ENCODE data around the gene NF1.
"Not testable (repeated sequence)": the region's sequence is repeated elsewhere in the genome, so short reads cannot be mapped to it uniquely, and the experiment has no call there.

NF1 gene

GRCh38 chr17:31074772-31075555 is 19.8 kb upstream of the NF1 start:
- DNase-seq (ENCODE audit: low read depth in 2 of 2) = peak; percentile 7 to 11
- TF ChIP-seq CTCF (IDR thresholded peaks at IDR 0.05; ENCODE audit: low read depth, low read length) = no peak

GRCh38 chr17:31078290-31078689 is 16.5 kb upstream of the NF1 start:
- no peak for TF ChIP-seq CTCF (IDR thresholded peaks at IDR 0.05; ENCODE audit: low read depth, low read length)

More at GRCh38 chr17:31074772-31075555, 19.8 kb upstream of the NF1 start:
- H3K4me3 ChIP-seq (replicated peaks in 1 of 2; ENCODE audit: low read depth in 2 of 2, low read length in 2 of 2) = no peak overlapping the region

GRCh38 chr17:31079731-31080130 is 15.0 kb upstream of the NF1 start:
- no peak for TF ChIP-seq CTCF (IDR thresholded peaks at IDR 0.05; ENCODE audit: low read depth, low read length)
- DNase-seq (ENCODE audit: low read depth in 2 of 2) = no peak
- no peak overlapping the region for H3K4me3 ChIP-seq (replicated peaks in 1 of 2; ENCODE audit: low read depth in 2 of 2, low read length in 2 of 2)

More at GRCh38 chr17:31078290-31078689, 16.5 kb upstream of the NF1 start:
- H3K4me3 ChIP-seq (replicated peaks in 1 of 2; ENCODE audit: low read depth in 2 of 2, low read length in 2 of 2) = no peak overlapping the region
- DNase-seq (ENCODE audit: low read depth in 2 of 2) = no peak

- peak; percentile 75 to 81 for DNase-seq (ENCODE audit: low read depth in 2 of 2)
- no peak for TF ChIP-seq CTCF (IDR thresholded peaks at IDR 0.05; ENCODE audit: low read depth, low read length)
- H3K4me3 ChIP-seq (replicated peaks in 1 of 2; ENCODE audit: low read depth in 2 of 2, low read length in 2 of 2) = no peak overlapping the region
Measured at GRCh38 chr17:31085563-31085962, 9.2 kb upstream of the NF1 start.

GRCh38 chr17:31089471-31089870 is 5.3 kb upstream of the NF1 start:
- no peak for TF ChIP-seq CTCF (IDR thresholded peaks at IDR 0.05; ENCODE audit: low read depth, low read length)
- DNase-seq (ENCODE audit: low read depth in 2 of 2) = no peak
- H3K4me3 ChIP-seq (replicated peaks in 1 of 2; ENCODE audit: low read depth in 2 of 2, low read length in 2 of 2) = no peak overlapping the region

- H3K4me3 ChIP-seq (replicated peaks in 1 of 2; ENCODE audit: low read depth in 2 of 2, low read length in 2 of 2); DNase-seq (ENCODE audit: low read depth in 2 of 2): not testable (repeated sequence)
Measured at GRCh38 chr17:31090650-31091049, 4.1 kb upstream of the NF1 start.

- no peak overlapping the region for H3K4me3 ChIP-seq (replicated peaks in 1 of 2; ENCODE audit: low read depth in 2 of 2, low read length in 2 of 2)
- no peak for DNase-seq (ENCODE audit: low read depth in 2 of 2)
- no peak for TF ChIP-seq CTCF (IDR thresholded peaks at IDR 0.05; ENCODE audit: low read depth, low read length)
Measured at GRCh38 chr17:31092475-31093064, 2.2 kb upstream of the NF1 start.

Data from cardiac fibroblast (primary cell).